ENCODE measurements around the gene OAF. TPM values are rescaled to one million over a fixed set of nuclear protein-coding genes. Genes with fewer than 3 reads are reported as not detected.

The OAF gene
- total and polyA plus RNA-seq, 2 of the 8 experiments (the other 6 are each of a cell fraction or from before 2014, with no cell fraction given): 1.3 to 1.5 TPM

GRCh38 chr11:120260616-120261015, 49.8 kb downstream of the OAF start (continued):
- TF ChIP-seq, protein P1, sequence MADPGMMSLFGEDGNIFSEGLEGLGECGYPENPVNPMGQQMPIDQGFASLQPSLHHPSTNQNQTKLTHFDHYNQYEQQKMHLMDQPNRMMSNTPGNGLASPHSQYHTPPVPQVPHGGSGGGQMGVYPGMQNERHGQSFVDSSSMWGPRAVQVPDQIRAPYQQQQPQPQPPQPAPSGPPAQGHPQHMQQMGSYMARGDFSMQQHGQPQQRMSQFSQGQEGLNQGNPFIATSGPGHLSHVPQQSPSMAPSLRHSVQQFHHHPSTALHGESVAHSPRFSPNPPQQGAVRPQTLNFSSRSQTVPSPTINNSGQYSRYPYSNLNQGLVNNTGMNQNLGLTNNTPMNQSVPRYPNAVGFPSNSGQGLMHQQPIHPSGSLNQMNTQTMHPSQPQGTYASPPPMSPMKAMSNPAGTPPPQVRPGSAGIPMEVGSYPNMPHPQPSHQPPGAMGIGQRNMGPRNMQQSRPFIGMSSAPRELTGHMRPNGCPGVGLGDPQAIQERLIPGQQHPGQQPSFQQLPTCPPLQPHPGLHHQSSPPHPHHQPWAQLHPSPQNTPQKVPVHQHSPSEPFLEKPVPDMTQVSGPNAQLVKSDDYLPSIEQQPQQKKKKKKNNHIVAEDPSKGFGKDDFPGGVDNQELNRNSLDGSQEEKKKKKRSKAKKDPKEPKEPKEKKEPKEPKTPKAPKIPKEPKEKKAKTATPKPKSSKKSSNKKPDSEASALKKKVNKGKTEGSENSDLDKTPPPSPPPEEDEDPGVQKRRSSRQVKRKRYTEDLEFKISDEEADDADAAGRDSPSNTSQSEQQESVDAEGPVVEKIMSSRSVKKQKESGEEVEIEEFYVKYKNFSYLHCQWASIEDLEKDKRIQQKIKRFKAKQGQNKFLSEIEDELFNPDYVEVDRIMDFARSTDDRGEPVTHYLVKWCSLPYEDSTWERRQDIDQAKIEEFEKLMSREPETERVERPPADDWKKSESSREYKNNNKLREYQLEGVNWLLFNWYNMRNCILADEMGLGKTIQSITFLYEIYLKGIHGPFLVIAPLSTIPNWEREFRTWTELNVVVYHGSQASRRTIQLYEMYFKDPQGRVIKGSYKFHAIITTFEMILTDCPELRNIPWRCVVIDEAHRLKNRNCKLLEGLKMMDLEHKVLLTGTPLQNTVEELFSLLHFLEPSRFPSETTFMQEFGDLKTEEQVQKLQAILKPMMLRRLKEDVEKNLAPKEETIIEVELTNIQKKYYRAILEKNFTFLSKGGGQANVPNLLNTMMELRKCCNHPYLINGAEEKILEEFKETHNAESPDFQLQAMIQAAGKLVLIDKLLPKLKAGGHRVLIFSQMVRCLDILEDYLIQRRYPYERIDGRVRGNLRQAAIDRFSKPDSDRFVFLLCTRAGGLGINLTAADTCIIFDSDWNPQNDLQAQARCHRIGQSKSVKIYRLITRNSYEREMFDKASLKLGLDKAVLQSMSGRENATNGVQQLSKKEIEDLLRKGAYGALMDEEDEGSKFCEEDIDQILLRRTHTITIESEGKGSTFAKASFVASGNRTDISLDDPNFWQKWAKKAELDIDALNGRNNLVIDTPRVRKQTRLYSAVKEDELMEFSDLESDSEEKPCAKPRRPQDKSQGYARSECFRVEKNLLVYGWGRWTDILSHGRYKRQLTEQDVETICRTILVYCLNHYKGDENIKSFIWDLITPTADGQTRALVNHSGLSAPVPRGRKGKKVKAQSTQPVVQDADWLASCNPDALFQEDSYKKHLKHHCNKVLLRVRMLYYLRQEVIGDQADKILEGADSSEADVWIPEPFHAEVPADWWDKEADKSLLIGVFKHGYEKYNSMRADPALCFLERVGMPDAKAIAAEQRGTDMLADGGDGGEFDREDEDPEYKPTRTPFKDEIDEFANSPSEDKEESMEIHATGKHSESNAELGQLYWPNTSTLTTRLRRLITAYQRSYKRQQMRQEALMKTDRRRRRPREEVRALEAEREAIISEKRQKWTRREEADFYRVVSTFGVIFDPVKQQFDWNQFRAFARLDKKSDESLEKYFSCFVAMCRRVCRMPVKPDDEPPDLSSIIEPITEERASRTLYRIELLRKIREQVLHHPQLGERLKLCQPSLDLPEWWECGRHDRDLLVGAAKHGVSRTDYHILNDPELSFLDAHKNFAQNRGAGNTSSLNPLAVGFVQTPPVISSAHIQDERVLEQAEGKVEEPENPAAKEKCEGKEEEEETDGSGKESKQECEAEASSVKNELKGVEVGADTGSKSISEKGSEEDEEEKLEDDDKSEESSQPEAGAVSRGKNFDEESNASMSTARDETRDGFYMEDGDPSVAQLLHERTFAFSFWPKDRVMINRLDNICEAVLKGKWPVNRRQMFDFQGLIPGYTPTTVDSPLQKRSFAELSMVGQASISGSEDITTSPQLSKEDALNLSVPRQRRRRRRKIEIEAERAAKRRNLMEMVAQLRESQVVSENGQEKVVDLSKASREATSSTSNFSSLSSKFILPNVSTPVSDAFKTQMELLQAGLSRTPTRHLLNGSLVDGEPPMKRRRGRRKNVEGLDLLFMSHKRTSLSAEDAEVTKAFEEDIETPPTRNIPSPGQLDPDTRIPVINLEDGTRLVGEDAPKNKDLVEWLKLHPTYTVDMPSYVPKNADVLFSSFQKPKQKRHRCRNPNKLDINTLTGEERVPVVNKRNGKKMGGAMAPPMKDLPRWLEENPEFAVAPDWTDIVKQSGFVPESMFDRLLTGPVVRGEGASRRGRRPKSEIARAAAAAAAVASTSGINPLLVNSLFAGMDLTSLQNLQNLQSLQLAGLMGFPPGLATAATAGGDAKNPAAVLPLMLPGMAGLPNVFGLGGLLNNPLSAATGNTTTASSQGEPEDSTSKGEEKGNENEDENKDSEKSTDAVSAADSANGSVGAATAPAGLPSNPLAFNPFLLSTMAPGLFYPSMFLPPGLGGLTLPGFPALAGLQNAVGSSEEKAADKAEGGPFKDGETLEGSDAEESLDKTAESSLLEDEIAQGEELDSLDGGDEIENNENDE (IDR thresholded peaks at IDR 0.05; ENCODE audit: insufficient replicate concordance, low read length): no peak
- no peak for TF ChIP-seq SP2 (IDR thresholded peaks at IDR 0.05; ENCODE audit: low read length)
- no peak for TF ChIP-seq BCL11A (IDR thresholded peaks at IDR 0.05; ENCODE audit: low read depth in 2 of 2, low read length in 2 of 2)
- no peak for TF ChIP-seq RNF2 (IDR thresholded peaks at IDR 0.05; ENCODE audit: borderline replicate concordance, low read depth, low read length, missing control alignments, poor library complexity, severe bottlenecking)
- TF ChIP-seq TCF12 (IDR thresholded peaks at IDR 0.05; ENCODE audit: low read depth, low read length): no peak
- TF ChIP-seq KDM1A (IDR thresholded peaks at IDR 0.05; ENCODE audit: borderline replicate concordance, low read length): no peak
- TF ChIP-seq SRF (IDR thresholded peaks at IDR 0.05; ENCODE audit: low read depth, low read length): no peak

Measured in H1 (cell line).